HepG2 (cell line): Measurements from ENCODE around the gene NPHP4. TPM values are rescaled to one million over a fixed set of nuclear protein-coding genes. Genes with fewer than 3 reads are reported as not detected.

Experiments
- ATAC-seq: fragments of 200-7000 bp; cut with Tn5 transposase; 3 replicates; pipeline ENCODE4 v1.9.1; 2020; ENCODE audit warnings: mild to moderate bottlenecking, moderate library complexity
- BruUV-seq: library from RNA; stranded (reverse); fragments of 400-500 nt; replicated peaks from 2 replicates; lab custom pipeline; 2021; lab: Mats Ljungman, UMichigan
- CTCF ChIA-PET: fragments of 300-600 bp; formaldehyde crosslinking; extraction: SDS; loops from one replicate; lab custom pipeline; 2021; ENCODE audit warnings: low total read pairs, inconsistent platforms, low intra/inter-chr PET ratio; lab: Yijun Ruan, JAX
- POLR2A ChIA-PET: fragments of 350-600 bp; sonication (Branson Sonifier 250); formaldehyde crosslinking; loops from one replicate; lab custom pipeline; 2020; ENCODE audit warnings: antibody characterized with exemption, inconsistent platforms; lab: Yijun Ruan, JAX
- DNase-seq: peaks from one replicate; pipeline ENCODE4 v3.0.0-alpha.2; 2015; ENCODE audit warnings: low spot score
- FAIRE-seq: peaks from 3 replicates; lab custom pipeline; 2011; peaks lifted over from hg19 to GRCh38; lab: Jason Lieb, UNC
- H2AFZ ChIP-seq: one replicate; pipeline ENCODE4 v1.6.1; 2011; ENCODE audit warnings: low read length, inconsistent platforms
- H3K27ac ChIP-seq: fragments of 300-600 bp; 3 replicates; pipeline ENCODE4 v1.8.0; 2011; ENCODE audit warnings: mixed run types, mild to moderate bottlenecking, mixed read lengths, low read length, inconsistent platforms; ENCODE audit not compliant: insufficient read depth; ENCODE audit errors: extremely low read length
- H3K27me3 ChIP-seq, 2 experiments: fragments of 200-600 bp in 1 of 2; 2 replicates in 1 of 2; 3 replicates in 1 of 2; pipeline versions ENCODE4 v1.6.0 to v1.8.0; 2011; ENCODE audit warnings: low read length in 2 of 2, mild to moderate bottlenecking in 2 of 2, moderate library complexity in 2 of 2, inconsistent platforms in 1 of 2; ENCODE audit not compliant: insufficient read depth in 2 of 2, control insufficient read depth in 1 of 2
- H3K36me3 ChIP-seq, 2 experiments: fragments of 200-600 bp in 1 of 2; replicated peaks in 1 of 2; 2 replicates in 1 of 2; 3 replicates in 1 of 2; pipeline versions ENCODE4 v1.5.1 to v1.8.0; 2011; ENCODE audit warnings: low read length in 2 of 2, inconsistent platforms in 1 of 2; ENCODE audit not compliant: insufficient read depth in 2 of 2, control insufficient read depth in 1 of 2
- H3K4me1 ChIP-seq: 2 replicates; pipeline ENCODE4 v1.5.1; 2012; ENCODE audit warnings: low read length, inconsistent platforms; ENCODE audit not compliant: insufficient read depth
- H3K4me2 ChIP-seq: 2 replicates; pipeline ENCODE4 v1.6.0; 2011; ENCODE audit warnings: low read depth, low read length, inconsistent platforms
- H3K4me3 ChIP-seq, 3 experiments: fragments of 200-600 bp in 1 of 3; sonication (generic), shearing (Covaris generic) in 1 of 3; replicated peaks in 1 of 3; 2 replicates each; pipeline ENCODE4 v1.5.1; 2011 to 2016; ENCODE audit warnings: low read length in 3 of 3, inconsistent platforms in 2 of 3, low read depth in 2 of 3, mild to moderate bottlenecking in 2 of 3, control low read depth in 1 of 3, mixed read lengths in 1 of 3; ENCODE audit not compliant: insufficient read depth in 1 of 3
- H3K79me2 ChIP-seq: one replicate; pipeline ENCODE4 v1.6.1; 2011; ENCODE audit warnings: low read length, inconsistent platforms; ENCODE audit not compliant: insufficient read depth
- H3K9ac ChIP-seq: 2 replicates; pipeline ENCODE4 v1.6.0; 2011; ENCODE audit warnings: mild to moderate bottlenecking, low read depth, low read length, inconsistent platforms; ENCODE audit not compliant: insufficient read depth
- H3K9me3 ChIP-seq: 2 replicates; pipeline ENCODE4 v1.5.1; 2012; ENCODE audit warnings: mild to moderate bottlenecking, low read length
- H4K20me1 ChIP-seq: 2 replicates; pipeline ENCODE4 v1.6.0; 2011; ENCODE audit warnings: inconsistent platforms, mild to moderate bottlenecking, low read length, moderate library complexity; ENCODE audit not compliant: insufficient read depth
- JUNB ChIP-seq: sonication (generic); formaldehyde crosslinking; IDR thresholded peaks from 2 replicates; pipeline ENCODE4 v1.8.0; 2022; ENCODE audit warnings: missing genetic modification reagents, mild to moderate bottlenecking, borderline replicate concordance
- PAF1 ChIP-seq: IDR thresholded peaks from 2 replicates; pipeline ENCODE4 v1.6.1; 2016; ENCODE audit warnings: missing genetic modification reagents, missing compliant biosample characterization
- PHF21A ChIP-seq: sonication (generic); formaldehyde crosslinking; IDR thresholded peaks from 2 replicates; pipeline ENCODE4 v1.5.0; 2020; ENCODE audit warnings: mild to moderate bottlenecking, missing genetic modification reagents
- PTBP1 ChIP-seq: fragments of 200-400 bp; formaldehyde crosslinking; IDR thresholded peaks from 2 replicates; pipeline ENCODE4 v1.6.1; 2018; ENCODE audit warnings: low read length, low read depth; ENCODE audit not compliant: poor library complexity, severe bottlenecking
- ZNF468 ChIP-seq: sonication (generic); formaldehyde crosslinking; IDR thresholded peaks from 2 replicates; pipeline ENCODE4 v1.8.0; 2022; ENCODE audit warnings: mild to moderate bottlenecking, moderate library complexity, missing genetic modification reagents
- ZNF569 ChIP-seq: sonication (generic); formaldehyde crosslinking; IDR thresholded peaks from 2 replicates; pipeline ENCODE4 v1.5.0; 2020; ENCODE audit warnings: mild to moderate bottlenecking, missing genetic modification reagents, moderate library complexity, borderline replicate concordance
- WGBS: methylation state at CpG from one replicate; pipeline ENCODE4 v1.1.6; 2017; ENCODE audit warnings: low lambda C conversion rate; 5-methylcytosine and 5-hydroxymethylcytosine counted together
- in situ Hi-C: cut with HindIII; loops from 2 replicates; pipeline ENCODE4 v1.10.0; 2017; ENCODE audit warnings: low pct_unique_long_range_greater_than_20kb; ENCODE audit not compliant: extremely low pct_ligation_motif_present
- intact Hi-C: fragments of 100-400 bp; cut with micrococcal nuclease; formaldehyde crosslinking; loops from one replicate; pipeline ENCODE4 v1.10.0; 2022; ENCODE audit not compliant: unreplicated experiment
- polyA plus RNA-seq, 8 experiments: library from polyadenylated mRNA; depleted of rRNA in 3 of 8; stranded (reverse) in 7 of 8; unstranded in 1 of 8; fragments of >200 nt; fragmentation: Illumina TruSeq in 4 of 8; extraction: Trizol in 4 of 8; gene quantifications; 2 replicates each; pipeline versions ENCODE4 v1.2.1 to v1.2.3, GENCODE V29; 2011 to 2016; ENCODE audit warnings: low read depth in 4 of 8, missing spikeins in 1 of 8, mixed read lengths in 1 of 8; ENCODE audit not compliant: insufficient read depth in 1 of 8
- total RNA-seq, 5 experiments: library from RNA; depleted of rRNA; stranded (reverse); fragments of >200 nt; fragmentation: Illumina TruSeq; extraction: Trizol; gene quantifications; 2 replicates each; pipeline ENCODE4 v1.2.3, GENCODE V29; 2016; ENCODE audit warnings: low read depth in 1 of 5

Gene NPHP4
- total and polyA plus RNA-seq, 2 of the 13 experiments (the other 11 are each of a cell fraction or from before 2014, with no cell fraction given) = 4.4 to 6.8 TPM

GRCh38 chr1:5859766-5860165 is 132.5 kb downstream of the NPHP4 start:
- intact Hi-C loops = no loop called here
- BruUV-seq = no TSS peak
- POLR2A ChIA-PET = no interaction called here
- Histone ChIP-seq H3K4me2 (no peak overlapping the region), H3K9me3 (no peaks in the 10 kb centered on the region), H3K27me3 (no peaks in the 10 kb centered on the region), H3K4me3 (no peak overlapping the region), H3K79me2 (no peaks in the 10 kb centered on the region), H3K9ac (no peak overlapping the region), H2AFZ (no peak overlapping the region), H3K4me1 (no peaks in the 10 kb centered on the region), H3K36me3 (peaks cover 4 to 11% of the 10 kb centered on the region in 2 experiments; a peak in 3 of 5 replicates), H3K27ac (no peak overlapping the region), H4K20me1 (no peaks in the 10 kb centered on the region)
- no peak for DNase-seq
- CTCF ChIA-PET = no interaction called here
- ATAC-seq = no peak
- in situ Hi-C loops = no loop called here
- FAIRE-seq = no peak
- TF ChIP-seq PHF21A = no peak
- no peak for TF ChIP-seq PAF1
- no peak for TF ChIP-seq JUNB (CRISPR knock-in tag)
- no peak for TF ChIP-seq ZNF569 (CRISPR knock-in tag)
- no peak for TF ChIP-seq PTBP1
- 93% methylated on average over 16 of the region's 16 CpGs for WGBS

GRCh38 chr1:5858844-5859407 is 133.3 kb downstream of the NPHP4 start:
- H3K9me3 ChIP-seq = no peaks in the 10 kb centered on the region
- no peaks in the 10 kb centered on the region for H3K4me1 ChIP-seq
- no TSS peak for BruUV-seq
- ATAC-seq (no peak), FAIRE-seq (no peak)
- peaks cover 4 to 9% of the 10 kb centered on the region in 2 experiments; a peak in 3 of 5 replicates for H3K36me3 ChIP-seq
- intact Hi-C loops = no loop called here
- TF ChIP-seq ZNF468 (CRISPR knock-in tag) = no peak
- TF ChIP-seq, all 625 proteins: peak for 0
- no peak overlapping the region for H3K9ac ChIP-seq
- WGBS = 90% methylated on average over 6 of the region's 25 CpGs
- no peaks in the 10 kb centered on the region for H3K27me3 ChIP-seq
- H4K20me1 ChIP-seq = no peaks in the 10 kb centered on the region
- H2AFZ ChIP-seq = no peak overlapping the region
- in situ Hi-C loops = no loop called here
- no peak overlapping the region for H3K27ac ChIP-seq
- H3K4me3 ChIP-seq = no peak overlapping the region
- no peak overlapping the region for H3K4me2 ChIP-seq
- no peak for DNase-seq
- H3K79me2 ChIP-seq = no peaks in the 10 kb centered on the region
- POLR2A ChIA-PET = no interaction called here
- CTCF ChIA-PET = no interaction called here
